NCI-H1417 (cell line): Measurements from ENCODE around the gene DCPS.
"Not testable (repeated sequence)": the region's sequence is repeated elsewhere in the genome, so short reads cannot be mapped to it uniquely, and the experiment has no call there.

Experiments used
- DNase-seq, 3 experiments: peaks; one replicate each; lab custom pipeline; 2025; lab: John Stamatoyannopoulos, UW

DCPS gene

DNA sequence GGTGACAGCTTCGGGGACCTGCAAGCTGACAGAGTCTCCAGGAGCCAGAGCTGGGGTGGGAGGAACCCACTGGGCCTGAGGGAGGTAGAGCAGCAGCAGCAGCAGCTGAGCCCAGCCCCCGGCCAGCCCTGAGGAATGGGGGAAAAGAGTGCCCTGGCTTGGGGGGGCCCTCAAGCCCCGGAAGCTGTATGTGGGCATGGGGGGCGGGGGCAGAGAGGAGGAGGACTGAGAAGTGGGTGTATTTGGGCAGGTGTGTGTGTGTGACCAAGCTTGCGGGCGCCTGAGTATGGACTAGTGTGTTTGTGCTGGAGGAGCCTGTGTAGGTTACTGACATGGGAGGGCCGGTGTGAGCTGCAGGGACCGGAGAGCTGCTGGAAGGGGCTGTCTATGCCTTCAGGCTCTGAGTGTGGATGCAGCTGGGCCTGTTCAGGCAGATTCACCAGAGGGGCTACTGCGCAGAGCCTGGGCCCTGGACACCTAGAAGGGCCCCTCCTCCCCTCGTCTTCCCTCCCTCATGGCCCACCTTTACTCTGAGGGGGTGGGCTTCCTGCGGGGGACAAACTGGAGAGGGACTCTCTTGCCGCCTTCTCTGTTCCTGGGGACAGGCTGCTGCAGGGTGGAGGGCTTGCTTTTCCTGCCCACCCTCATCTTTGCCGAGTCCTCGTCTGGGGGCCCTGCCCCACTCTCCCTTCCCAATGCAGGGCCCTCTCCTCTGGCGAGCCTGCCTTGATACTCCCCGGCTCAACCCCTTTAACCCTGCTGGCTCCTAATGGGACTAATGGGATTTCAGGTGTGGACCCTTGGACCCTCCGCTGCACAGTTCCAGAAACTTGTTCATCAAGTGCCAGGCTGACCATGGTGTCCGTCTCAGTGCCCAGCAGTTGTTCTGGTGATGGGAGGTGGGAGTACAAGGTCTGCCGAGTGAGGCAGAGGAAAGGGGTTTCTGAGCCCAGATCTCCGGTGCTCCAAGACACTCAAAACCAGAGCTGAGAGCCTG is 79.8 kb downstream of the DCPS start:
- DNase-seq, result no peak

DNA sequence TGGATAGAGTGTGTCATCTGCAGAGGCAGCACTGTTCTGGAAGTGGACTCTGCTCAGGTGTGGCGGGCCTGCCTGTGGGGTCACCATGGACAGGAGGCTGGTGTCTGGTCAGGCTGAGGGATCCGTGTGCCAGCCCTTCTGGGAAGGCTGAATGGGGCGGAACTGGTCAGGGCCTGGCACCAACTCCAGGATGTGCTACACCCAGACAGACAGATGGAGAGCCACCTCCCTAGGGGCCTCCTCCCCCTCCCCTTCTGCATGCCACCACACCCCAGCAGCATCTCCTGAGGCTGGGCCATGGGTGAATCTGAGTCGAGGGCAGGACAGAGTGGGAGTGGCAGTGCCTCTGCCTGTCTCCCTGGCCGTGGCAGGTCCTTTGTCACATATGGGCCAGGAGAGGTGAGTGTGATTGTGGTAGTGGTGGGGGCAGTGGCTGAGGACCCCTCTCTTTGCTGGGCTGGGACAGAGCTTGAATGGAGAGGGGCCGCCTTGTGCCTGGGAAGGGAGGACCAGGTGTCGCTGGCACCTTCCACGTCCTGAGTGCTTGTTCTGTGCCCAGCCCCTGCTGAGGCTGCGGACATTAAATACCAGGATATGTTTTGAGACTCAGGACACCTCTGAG is 80.7 kb downstream of the DCPS start:
- DNase-seq, result no peak

DNA sequence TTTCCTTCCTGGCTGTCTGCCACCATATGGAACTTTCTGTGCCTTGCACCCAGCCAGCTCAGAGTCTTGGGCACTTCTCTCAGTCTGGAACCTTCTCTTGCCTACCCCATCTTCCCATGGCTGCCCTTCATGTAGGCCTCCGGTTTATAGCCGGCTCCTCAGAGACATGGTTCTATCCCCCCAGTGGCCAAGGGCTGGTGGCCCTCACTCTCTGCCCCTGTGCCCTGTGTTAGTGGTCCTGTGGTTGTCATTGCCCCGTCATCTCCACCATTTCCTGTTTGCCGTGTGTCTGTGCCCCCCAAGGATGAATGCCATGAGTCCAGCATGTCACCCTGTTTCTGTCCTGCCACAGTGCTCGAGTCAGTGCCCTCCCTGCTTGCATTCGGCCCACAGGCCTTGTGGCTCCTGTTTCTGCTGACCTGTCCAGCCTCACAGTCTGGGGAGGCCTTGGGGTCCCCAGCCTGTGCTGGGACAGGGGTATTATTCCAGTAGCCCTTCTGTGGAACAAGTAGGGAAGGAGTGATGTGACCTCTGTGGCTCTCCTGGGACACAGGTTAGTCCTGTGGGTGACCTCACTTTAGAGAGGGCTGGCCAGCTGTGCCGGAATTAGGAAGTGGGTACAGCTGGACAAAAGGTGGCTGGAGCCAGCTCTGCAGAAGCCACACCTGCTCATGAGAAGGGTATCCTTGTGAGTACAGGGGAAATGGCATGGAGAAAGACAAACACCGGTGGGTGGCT is 82.3 kb downstream of the DCPS start:
- DNase-seq, result no peak

DNA sequence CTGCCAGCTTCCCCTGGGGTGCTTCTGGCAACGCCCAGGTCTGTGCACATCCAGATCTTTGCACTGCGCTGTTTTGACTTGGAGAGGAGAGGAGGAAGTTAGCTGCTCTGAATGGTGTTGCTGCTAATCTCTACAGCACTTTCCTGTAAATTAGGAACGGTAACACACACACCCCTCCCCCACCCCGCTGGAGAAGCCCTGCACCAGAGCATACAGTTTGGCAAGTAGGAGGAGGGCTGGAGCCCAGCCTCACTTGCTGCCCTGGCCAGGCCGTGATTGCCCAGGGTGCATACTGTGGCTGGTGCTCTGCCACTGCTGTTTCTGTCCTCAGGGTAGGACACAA is 82.8 kb downstream of the DCPS start:
- DNase-seq, result peak in 2 of 3 experiments; percentile 70 to 85

DNA sequence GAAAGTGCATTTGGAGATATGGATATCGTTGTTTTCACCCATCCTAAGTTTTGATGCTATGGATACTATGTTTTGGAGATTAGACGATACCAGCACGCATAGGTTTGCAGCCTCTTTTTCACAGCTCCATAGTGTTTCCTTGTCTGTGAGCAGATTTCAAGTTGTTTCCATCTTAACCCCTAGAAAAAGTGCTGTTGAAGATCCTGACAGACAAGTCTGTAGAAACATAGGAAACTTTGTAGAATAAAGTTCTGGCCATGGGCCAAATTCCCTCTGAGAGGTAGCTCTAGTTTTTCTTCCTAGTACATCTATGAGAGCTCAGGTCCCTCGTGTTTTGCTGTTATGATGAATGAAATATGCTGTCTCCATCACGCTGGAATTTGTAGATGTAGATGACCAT is 84.0 kb downstream of the DCPS start:
- DNase-seq, result no peak

DNA sequence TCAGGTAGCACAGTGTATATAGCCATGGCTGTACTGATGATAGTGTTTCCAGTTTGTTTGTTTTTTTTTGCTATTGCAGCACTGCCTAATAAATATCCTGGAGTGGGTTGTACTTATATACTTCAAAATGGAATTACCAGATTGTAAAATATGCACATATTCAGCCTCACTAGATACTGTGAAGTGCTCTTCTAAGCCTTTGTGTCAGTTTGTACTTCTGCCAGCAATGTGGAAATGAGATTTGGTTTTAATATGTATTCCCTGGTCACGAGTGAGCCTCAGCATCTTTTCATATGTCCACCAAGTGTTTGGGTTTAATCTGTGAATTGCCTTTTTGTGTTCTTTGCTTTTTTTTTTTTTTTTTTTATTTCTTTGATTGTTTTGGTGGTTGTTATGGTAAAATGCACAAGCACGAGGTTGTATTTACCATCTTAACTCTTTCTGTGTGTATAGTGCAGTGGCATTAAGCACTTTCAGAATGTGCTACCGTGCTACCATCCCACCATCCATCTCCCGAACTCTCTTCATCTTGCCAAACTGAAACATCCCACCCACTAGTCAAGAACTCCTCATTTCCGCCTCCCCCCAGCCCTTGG is 86.5 kb downstream of the DCPS start:
- no peak for DNase-seq

DNA sequence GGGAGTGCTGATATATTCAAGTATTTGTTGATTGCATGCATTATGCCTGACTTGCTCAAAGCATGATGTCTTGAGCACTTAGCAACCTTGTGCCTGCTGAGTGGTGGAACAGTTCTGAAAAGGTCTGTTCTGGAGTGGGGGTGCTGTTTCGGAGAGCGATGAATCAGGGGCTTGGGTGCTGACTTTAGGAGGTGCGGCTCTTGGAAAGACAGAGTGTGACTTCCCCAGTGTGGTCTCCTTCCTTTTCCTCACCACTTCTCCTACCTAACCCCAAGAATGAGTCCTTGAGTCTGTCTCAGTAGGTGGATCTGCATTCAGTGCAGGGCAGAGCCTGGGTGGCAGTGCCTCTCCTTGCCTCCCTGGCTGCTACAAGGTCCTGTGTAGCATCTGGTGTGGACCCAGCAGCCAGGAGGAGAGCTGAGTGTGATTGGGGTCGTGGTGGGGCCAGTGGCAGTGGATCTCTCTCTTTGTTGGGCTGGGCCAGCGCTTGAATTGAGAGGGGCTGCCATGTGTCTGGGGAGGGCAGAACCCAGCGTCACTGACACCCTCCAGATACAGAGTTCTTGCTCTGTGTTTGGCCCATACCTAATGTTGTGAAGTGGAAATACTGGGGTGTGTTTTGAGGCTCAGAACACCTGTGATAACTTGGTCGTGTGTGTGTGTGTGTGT is 87.6 kb downstream of the DCPS start:
- no peak for DNase-seq

DNA sequence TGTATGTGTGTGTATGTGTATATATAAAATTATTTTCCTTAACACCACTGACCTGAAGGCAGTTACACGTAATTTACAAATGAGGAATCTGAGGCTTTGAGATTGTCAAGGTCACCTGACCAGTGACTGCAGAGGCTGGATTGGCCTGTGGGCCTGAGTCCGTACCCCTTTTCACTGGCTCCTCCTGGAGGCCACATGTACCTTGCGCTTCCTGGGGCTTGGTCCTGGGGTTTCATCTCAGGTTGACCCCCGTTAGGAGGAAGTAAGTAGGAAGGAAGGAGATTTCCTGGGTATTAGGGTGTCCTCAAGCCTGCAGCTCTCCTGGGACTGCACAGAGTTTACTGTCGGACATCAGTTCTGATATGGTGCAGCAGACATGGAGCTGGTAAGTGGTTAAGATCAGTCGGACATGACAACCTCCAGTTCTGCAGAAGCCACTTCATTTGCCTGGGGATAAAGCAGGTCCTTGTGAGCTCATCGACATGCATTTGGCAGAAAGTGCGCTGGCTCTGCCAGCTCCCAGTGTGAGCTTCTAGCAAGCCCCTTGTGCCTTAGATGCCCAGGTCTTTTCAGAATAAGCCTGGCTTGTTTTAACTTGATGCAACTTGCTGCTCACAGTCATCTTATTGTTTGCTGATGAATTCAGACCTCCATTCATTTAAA is 88.2 kb downstream of the DCPS start:
- no peak for DNase-seq

DNA sequence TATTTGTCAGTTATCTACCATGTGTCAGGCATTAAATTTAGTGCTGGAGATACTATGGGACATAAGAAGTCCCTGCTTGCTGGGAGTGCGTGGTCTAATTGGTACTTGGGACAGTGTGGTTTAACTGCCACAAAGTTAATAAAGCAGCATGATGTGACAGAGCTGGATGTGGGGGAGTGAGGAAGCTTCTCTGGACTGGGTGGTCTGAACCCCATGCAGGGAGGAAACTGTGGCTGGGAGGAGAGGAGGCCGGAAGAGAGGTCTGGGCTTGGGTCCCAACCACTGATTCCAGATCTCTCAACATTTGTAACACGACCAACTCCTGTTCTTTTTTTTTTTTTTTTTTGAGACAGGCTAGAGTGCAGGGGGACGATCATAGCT is 88.8 kb downstream of the DCPS start:
- no peak for DNase-seq

DNA sequence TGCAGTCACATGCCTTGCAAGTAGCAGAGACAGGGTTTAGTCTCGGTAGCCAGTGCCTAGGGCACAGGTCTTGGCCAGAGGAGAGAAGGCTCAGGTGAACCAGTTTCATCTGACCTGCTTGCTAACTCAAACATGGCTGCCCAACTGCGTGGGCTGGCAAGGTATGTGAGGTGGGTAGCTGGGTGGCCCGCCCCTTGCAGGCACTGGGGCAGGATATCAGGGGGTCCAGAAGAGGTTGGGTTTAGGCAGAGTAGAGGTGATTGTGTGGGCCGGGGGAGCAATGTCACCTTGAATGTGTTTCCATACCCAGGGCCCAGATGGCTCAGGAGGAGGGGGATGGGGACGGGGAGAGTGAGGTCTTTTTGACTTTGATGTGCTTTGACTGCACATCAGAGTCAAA is 89.3 kb downstream of the DCPS start:
- no peak for DNase-seq

DNA sequence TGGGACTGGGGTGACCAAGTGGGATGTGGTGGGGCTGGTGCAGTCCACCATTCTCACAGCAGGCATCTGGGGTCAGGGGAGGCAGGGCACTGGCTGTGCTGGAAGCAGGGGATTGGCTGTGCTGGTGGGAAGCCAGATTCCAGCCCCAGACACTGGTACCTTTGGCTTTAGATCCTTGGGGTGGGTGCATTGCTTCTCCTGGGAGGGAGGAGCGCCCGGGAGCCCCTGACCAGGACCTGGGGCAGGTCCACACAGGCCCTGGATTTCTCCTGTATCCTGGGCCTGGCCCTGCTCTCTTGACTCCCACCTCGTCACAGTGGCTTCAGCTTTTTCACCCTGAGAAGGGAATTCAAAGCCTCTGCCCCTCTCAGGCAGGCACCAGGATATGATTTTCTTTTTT is 90.2 kb downstream of the DCPS start:
- no peak for DNase-seq

DNA sequence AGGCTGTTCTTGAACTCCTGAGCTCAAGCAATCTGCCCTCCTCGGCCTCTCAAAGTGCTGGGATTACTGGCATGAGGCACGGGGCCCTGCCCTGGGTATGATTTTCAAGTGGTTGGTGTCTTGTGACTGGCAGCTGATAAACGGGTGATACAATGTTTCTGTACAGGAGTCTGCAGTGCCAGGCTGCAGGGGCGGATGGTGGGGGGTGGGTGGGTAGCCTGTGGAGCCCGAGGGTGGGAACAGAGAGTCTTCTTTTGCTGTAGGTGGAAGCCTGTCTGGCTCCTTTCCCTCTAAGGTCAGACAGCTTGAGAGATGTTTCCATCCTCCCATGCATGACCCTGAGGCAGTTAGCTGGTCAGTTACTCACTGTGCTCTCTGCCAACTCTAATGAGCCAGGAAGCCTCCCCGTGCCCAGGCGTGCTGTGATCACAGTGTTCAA is 90.8 kb downstream of the DCPS start:
- not testable (repeated sequence) for DNase-seq
